ENCODE data around the gene ARHGAP26. TPM values are rescaled to one million over a fixed set of nuclear protein-coding genes. Genes with fewer than 3 reads are reported as not detected.

ARHGAP26 gene
- total and polyA plus RNA-seq, 4 donors = 1.8 to 16.7 (median 4.1) TPM

- Histone ChIP-seq H3K36me3 (ENCODE audit: control insufficient read depth in 4 of 4, insufficient read depth in 3 of 4, low read depth in 1 of 4, low read length in 3 of 4) (peaks cover 0 to 11% (median 6%) of the 10 kb centered on the region in 4 donors), H3K9me3 (ENCODE audit: control insufficient read depth in 4 of 4, low read length in 3 of 4) (no peaks in the 10 kb centered on the region), H3K4me1 (ENCODE audit: control insufficient read depth in 4 of 4, insufficient read depth in 4 of 4, low read length in 3 of 4) (peaks cover 0 to 4% (median 0%) of the 10 kb centered on the region in 4 donors), H3K27ac (ENCODE audit: low read depth in 1 of 2, low read length in 2 of 2) (no peak overlapping the region), H3K4me3 (ENCODE audit: low read depth in 1 of 3, low read length in 3 of 3) (no peak overlapping the region), H3K27me3 (ENCODE audit: control insufficient read depth in 4 of 4, insufficient read depth in 4 of 4, low read length in 3 of 4) (no peaks in the 10 kb centered on the region), H3K9ac (ENCODE audit: low read depth in 1 of 2, low read length in 2 of 2) (no peak overlapping the region)
- WGBS = 97% methylated on average over 7 of the region's 7 CpGs
- TF ChIP-seq YY1 (IDR thresholded peaks at IDR 0.05) (no peak), TAF1 (conservative IDR thresholded peaks at IDR 0.05) (no peak), HNF4A (conservative IDR thresholded peaks at IDR 0.05) (no peak), ZBTB33 (IDR thresholded peaks at IDR 0.05) (no peak), CTCF (IDR thresholded peaks at IDR 0.05; ENCODE audit: low read depth, low read length, missing input control) (no peak), NR2F2 (IDR thresholded peaks at IDR 0.05) (no peak), EGR1 (IDR thresholded peaks at IDR 0.05; ENCODE audit: low read depth in 2 of 2) (no peak), RXRA (IDR thresholded peaks at IDR 0.05) (no peak), FOXA1 (IDR thresholded peaks at IDR 0.05) (no peak), ATF3 (IDR thresholded peaks at IDR 0.05) (no peak), FOXA2 (IDR thresholded peaks at IDR 0.05) (no peak), REST (IDR thresholded peaks at IDR 0.05) (no peak), HNF4G (IDR thresholded peaks at IDR 0.05) (no peak), GABPA (IDR thresholded peaks at IDR 0.05 in 1 of 2, conservative IDR thresholded peaks at IDR 0.05 in 1 of 2) (no peak), RAD21 (IDR thresholded peaks at IDR 0.05) (no peak), MAX (IDR thresholded peaks at IDR 0.05) (no peak)
- DNase-seq (ENCODE audit: low spot score) = no peak
Measured at GRCh38 chr5:143065996-143066522, 295.9 kb downstream of the ARHGAP26 start.

Measured in liver (tissue), 9 donors.